SJCRH30 (cell line): ENCODE measurements around the gene TCF21. TPM values are rescaled to one million over a fixed set of nuclear protein-coding genes. Genes with fewer than 3 reads are reported as not detected.
"Not testable (repeated sequence)": the region's sequence is repeated elsewhere in the genome, so short reads cannot be mapped to it uniquely, and the experiment has no call there.

Experiments
- DNase-seq, 2 experiments: peaks; one replicate each; pipeline ENCODE4 v3.0.0-alpha.2; 2015 to 2020
- H3K27ac ChIP-seq: fragments of 250-450 bp; sonication (Bioruptor Pico); 2 replicates; pipeline ENCODE4 v1.5.1; 2020; ENCODE audit warnings: mild to moderate bottlenecking, moderate library complexity
- H3K27me3 ChIP-seq: fragments of 250-450 bp; sonication (Bioruptor Pico); 2 replicates; pipeline ENCODE4 v1.5.1; 2020; ENCODE audit warnings: mild to moderate bottlenecking, moderate library complexity
- H3K36me3 ChIP-seq: fragments of 250-450 bp; sonication (Bioruptor Pico); 2 replicates; pipeline ENCODE4 v1.5.1; 2020; ENCODE audit warnings: mild to moderate bottlenecking, moderate library complexity
- H3K4me1 ChIP-seq: fragments of 250-450 bp; sonication (Bioruptor Pico); 2 replicates; pipeline ENCODE4 v1.5.1; 2020; ENCODE audit warnings: mild to moderate bottlenecking, moderate library complexity
- H3K4me3 ChIP-seq: fragments of 250-450 bp; sonication (Bioruptor Pico); 2 replicates; pipeline ENCODE4 v1.5.1; 2020; ENCODE audit warnings: mild to moderate bottlenecking, moderate library complexity
- H3K9me3 ChIP-seq: fragments of 250-450 bp; sonication (Bioruptor Pico); replicated peaks from 2 replicates; pipeline ENCODE4 v1.5.1; 2020; ENCODE audit warnings: mild to moderate bottlenecking, moderate library complexity
- total RNA-seq: library from RNA; depleted of rRNA; stranded (reverse); fragments of >200 nt; shearing (Covaris generic); gene quantifications from 2 replicates; pipeline ENCODE4 v1.2.3, GENCODE V29; 2014; rRNA removed

The TCF21 gene
- total RNA-seq: not detected in 2 replicates

GRCh38 chr6:133888929-133889556, at the start of gene TCF21:
Gene TCF21, plus strand, starts transcription at chr6:133889113. Its CDS starts 285 bp downstream, at chr6:133889398.
- H3K9me3 ChIP-seq: no peaks in the 10 kb centered on the region
- H3K4me3 ChIP-seq: no peak within 1 kb of the TSS
- H3K4me1 ChIP-seq: no peaks in the 10 kb centered on the region
- H3K36me3 ChIP-seq: no peaks in the 10 kb centered on the region
- peaks cover 4% of the 10 kb centered on the region; the same call in 1 of the 2 replicates for H3K27me3 ChIP-seq
- no peak for DNase-seq
- H3K27ac ChIP-seq: no peak within 1 kb of the TSS

GRCh38 chr6:133841176-133841575, 47.7 kb upstream of the TCF21 start:
- no peaks in the 10 kb centered on the region for H3K36me3 ChIP-seq
- no peak overlapping the region for H3K4me3 ChIP-seq
- H3K9me3 ChIP-seq: no peaks in the 10 kb centered on the region
- no peaks in the 10 kb centered on the region for H3K4me1 ChIP-seq
- DNase-seq: no peak
- H3K27me3 ChIP-seq: no peaks in the 10 kb centered on the region
- H3K27ac ChIP-seq: no peak overlapping the region

- H3K27me3 ChIP-seq: no peaks in the 10 kb centered on the region
Measured at GRCh38 chr6:133843098-133843497, 45.8 kb upstream of the TCF21 start.

GRCh38 chr6:133844709-133845108, 44.2 kb upstream of the TCF21 start:
- H3K9me3 ChIP-seq: no peaks in the 10 kb centered on the region
- no peak overlapping the region for H3K27ac ChIP-seq
- no peaks in the 10 kb centered on the region for H3K4me1 ChIP-seq
- no peaks in the 10 kb centered on the region for H3K27me3 ChIP-seq
- no peaks in the 10 kb centered on the region for H3K36me3 ChIP-seq
- DNase-seq: no peak
- H3K4me3 ChIP-seq: no peak overlapping the region

More at GRCh38 chr6:133843098-133843497, 45.8 kb upstream of the TCF21 start:
- no peak overlapping the region for H3K27ac ChIP-seq
- no peaks in the 10 kb centered on the region for H3K9me3 ChIP-seq
- DNase-seq: no peak
- H3K4me1 ChIP-seq: no peaks in the 10 kb centered on the region
- no peaks in the 10 kb centered on the region for H3K36me3 ChIP-seq
- H3K4me3 ChIP-seq: no peak overlapping the region

GRCh38 chr6:133854041-133854363, 34.9 kb upstream of the TCF21 start:
- DNase-seq: no peak
- Histone ChIP-seq H3K27ac (no peak overlapping the region), H3K9me3 (no peaks in the 10 kb centered on the region), H3K27me3 (no peaks in the 10 kb centered on the region), H3K36me3 (no peaks in the 10 kb centered on the region), H3K4me1 (no peaks in the 10 kb centered on the region), H3K4me3 (no peak overlapping the region)

GRCh38 chr6:133854364-133855275, 34.3 kb upstream of the TCF21 start:
- Histone ChIP-seq H3K4me3 (no peak overlapping the region), H3K27ac (no peak overlapping the region), H3K27me3 (no peaks in the 10 kb centered on the region), H3K4me1 (no peaks in the 10 kb centered on the region), H3K9me3 (no peaks in the 10 kb centered on the region), H3K36me3 (no peaks in the 10 kb centered on the region)
- DNase-seq: no peak

- Histone ChIP-seq H3K36me3 (no peaks in the 10 kb centered on the region), H3K9me3 (no peaks in the 10 kb centered on the region), H3K27ac (no peak overlapping the region), H3K27me3 (no peaks in the 10 kb centered on the region), H3K4me1 (no peaks in the 10 kb centered on the region), H3K4me3 (no peak overlapping the region)
- DNase-seq: no peak
Measured at GRCh38 chr6:133855276-133855990, 33.5 kb upstream of the TCF21 start.

- DNase-seq: no peak
- H3K27ac ChIP-seq: no peak overlapping the region
- H3K36me3 ChIP-seq: no peaks in the 10 kb centered on the region
- H3K9me3 ChIP-seq: no peaks in the 10 kb centered on the region
- H3K4me1 ChIP-seq: no peaks in the 10 kb centered on the region
- no peak overlapping the region for H3K4me3 ChIP-seq
- H3K27me3 ChIP-seq: no peaks in the 10 kb centered on the region
Measured at GRCh38 chr6:133855991-133856370, 32.9 kb upstream of the TCF21 start.

- Histone ChIP-seq H3K4me3 (no peak overlapping the region), H3K9me3 (no peaks in the 10 kb centered on the region), H3K27me3 (no peaks in the 10 kb centered on the region), H3K36me3 (no peaks in the 10 kb centered on the region), H3K4me1 (no peaks in the 10 kb centered on the region), H3K27ac (no peak overlapping the region)
- DNase-seq: no peak
Measured at GRCh38 chr6:133856911-133857310, 32.0 kb upstream of the TCF21 start.

- Histone ChIP-seq H3K36me3 (no peaks in the 10 kb centered on the region), H3K9me3 (no peaks in the 10 kb centered on the region), H3K4me3 (no peak overlapping the region), H3K4me1 (no peaks in the 10 kb centered on the region), H3K27me3 (no peaks in the 10 kb centered on the region), H3K27ac (no peak overlapping the region)
- DNase-seq: no peak
Measured at GRCh38 chr6:133857696-133858095, 31.2 kb upstream of the TCF21 start.

GRCh38 chr6:133861337-133861736, 27.6 kb upstream of the TCF21 start:
- DNase-seq, H3K9me3 ChIP-seq: not testable (repeated sequence)

GRCh38 chr6:133863228-133863627, 25.7 kb upstream of the TCF21 start:
- Histone ChIP-seq H3K27ac (no peak overlapping the region), H3K27me3 (no peaks in the 10 kb centered on the region), H3K9me3 (no peaks in the 10 kb centered on the region), H3K4me3 (no peak overlapping the region), H3K4me1 (no peaks in the 10 kb centered on the region), H3K36me3 (no peaks in the 10 kb centered on the region)
- no peak for DNase-seq

More at GRCh38 chr6:133861337-133861736, 27.6 kb upstream of the TCF21 start:
- not testable (repeated sequence) for H3K4me3 ChIP-seq, H3K36me3 ChIP-seq, H3K27me3 ChIP-seq, H3K27ac ChIP-seq, H3K4me1 ChIP-seq

- Histone ChIP-seq H3K4me3 (no peak overlapping the region), H3K27ac (no peak overlapping the region), H3K4me1 (no peaks in the 10 kb centered on the region), H3K9me3 (no peaks in the 10 kb centered on the region), H3K36me3 (no peaks in the 10 kb centered on the region), H3K27me3 (no peaks in the 10 kb centered on the region)
- DNase-seq: no peak
Measured at GRCh38 chr6:133865680-133866079, 23.2 kb upstream of the TCF21 start.

GRCh38 chr6:133871131-133871530, 17.8 kb upstream of the TCF21 start:
- no peaks in the 10 kb centered on the region for H3K4me1 ChIP-seq
- H3K36me3 ChIP-seq: no peaks in the 10 kb centered on the region
- H3K27ac ChIP-seq: no peak overlapping the region
- H3K9me3 ChIP-seq: no peaks in the 10 kb centered on the region
- H3K27me3 ChIP-seq: no peaks in the 10 kb centered on the region
- no peak overlapping the region for H3K4me3 ChIP-seq
- no peak for DNase-seq

GRCh38 chr6:133873538-133873937, 15.4 kb upstream of the TCF21 start:
- Histone ChIP-seq H3K36me3 (no peaks in the 10 kb centered on the region), H3K27me3 (no peaks in the 10 kb centered on the region), H3K27ac (no peak overlapping the region), H3K4me1 (no peaks in the 10 kb centered on the region), H3K9me3 (no peaks in the 10 kb centered on the region), H3K4me3 (no peak overlapping the region)
- DNase-seq: no peak
